Right renal pelvis (tissue), 4 donors: ENCODE measurements around the gene TOB1. TPM values are rescaled to one million over a fixed set of nuclear protein-coding genes. Genes with fewer than 3 reads are reported as not detected.
"Not testable (repeated sequence)": the region's sequence is repeated elsewhere in the genome, so short reads cannot be mapped to it uniquely, and the experiment has no call there.

Experiments
- DNase-seq, 4 donors: peaks; one replicate each; pipeline ENCODE4 v3.0.0-alpha.2; 2013; ENCODE audit warnings: low read depth in 4 of 4, low spot score in 3 of 4, missing footprints in 1 of 4
- polyA plus RNA-seq, 4 donors: library from polyadenylated mRNA; unstranded; fragments of 120-200 nt; gene quantifications; one replicate each; pipeline ENCODE4 v1.2.1, GENCODE V29; 2013; ENCODE audit not compliant: insufficient read length in 4 of 4

The TOB1 gene
- polyA plus RNA-seq, 4 donors, result 36.9 to 63.5 (median 43.3) TPM

DNA sequence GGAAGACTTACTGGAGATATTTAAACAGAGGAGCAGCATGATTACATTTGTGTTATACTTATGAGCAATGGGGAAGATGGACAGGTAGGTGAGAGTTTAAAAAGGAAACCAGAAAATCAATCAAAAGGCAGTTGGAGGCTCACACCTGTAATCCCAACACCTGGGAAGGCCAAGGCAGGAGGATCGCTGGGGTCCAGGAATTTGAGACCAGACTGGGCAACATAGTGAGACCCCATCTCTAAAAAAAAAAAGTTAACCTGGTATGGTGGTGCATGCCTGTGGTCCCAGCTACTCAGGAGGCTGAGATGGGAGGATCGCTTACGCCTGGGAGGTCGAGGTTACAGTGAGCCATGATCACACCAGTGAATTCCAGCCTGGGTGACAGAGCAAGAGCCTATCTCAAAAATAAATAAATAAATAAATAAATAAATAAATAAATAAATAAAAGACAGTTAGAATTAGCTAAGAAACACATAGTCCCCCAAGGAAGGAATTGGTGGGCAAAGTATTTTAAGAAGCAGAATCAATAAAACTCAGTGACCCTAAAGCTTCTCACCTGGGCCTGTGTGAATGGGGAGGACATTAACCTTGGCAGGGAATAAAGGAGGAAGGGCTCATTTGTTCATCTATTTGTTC is 32.3 kb upstream of the TOB1 start:
- no peak for DNase-seq

DNA sequence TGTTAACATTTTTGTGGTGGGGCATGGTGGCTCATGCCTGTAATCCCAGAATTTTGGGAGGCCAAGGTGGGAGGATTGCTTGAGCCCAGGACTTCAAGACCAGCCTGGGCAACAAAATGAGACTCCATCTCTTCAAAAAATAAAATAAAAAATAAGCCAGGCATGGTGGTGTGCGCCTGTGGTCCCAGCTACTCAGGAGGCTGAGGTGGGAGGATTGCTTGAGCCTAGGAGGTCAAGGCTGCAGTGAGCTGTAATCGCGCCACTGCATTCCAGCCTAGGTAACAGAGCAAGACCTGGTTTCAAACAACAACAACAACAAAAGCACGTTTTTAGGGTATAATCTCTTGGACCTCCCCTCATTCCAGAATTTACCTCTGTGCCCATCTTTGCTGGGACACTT is 28.4 kb upstream of the TOB1 start:
- DNase-seq, result not testable (repeated sequence)

DNA sequence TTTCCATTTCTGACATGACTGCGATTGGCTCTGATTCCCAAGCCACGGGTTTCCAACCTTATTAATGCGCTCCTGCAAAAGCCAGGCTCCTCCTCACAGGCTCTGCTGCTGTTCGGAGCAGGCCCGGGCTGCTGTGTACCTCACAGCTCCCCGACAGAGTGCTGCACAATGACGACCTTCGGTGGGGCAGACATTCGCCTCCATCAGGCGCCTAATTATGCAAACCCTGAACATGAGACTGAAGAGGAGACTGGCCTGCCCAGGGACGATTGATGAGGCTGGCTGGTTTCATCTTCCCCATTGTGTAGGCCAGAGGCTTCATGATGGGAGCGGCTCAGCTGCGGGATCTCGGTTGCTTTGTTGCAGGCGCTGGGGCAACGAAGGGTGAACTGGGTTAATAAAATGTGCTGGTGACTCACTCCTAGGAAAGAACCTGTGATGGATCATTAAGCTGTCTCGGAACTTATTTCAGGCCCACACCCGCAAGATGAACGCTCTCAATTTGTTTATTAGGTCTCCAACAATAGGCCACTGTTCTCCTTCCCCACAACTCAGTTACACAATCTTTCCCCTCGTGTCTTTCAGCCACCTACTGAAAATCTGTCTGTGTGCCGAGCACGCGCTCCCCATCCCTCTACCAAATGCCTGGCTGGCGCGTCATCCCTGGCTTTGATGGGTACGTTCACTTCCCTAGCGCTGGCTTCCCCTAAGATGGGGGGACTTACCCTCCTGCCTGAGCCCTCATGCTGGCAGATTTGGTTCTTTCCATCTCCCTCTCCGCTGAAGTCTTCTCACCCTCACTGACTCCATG is 27.2 kb upstream of the TOB1 start:
- DNase-seq, result no peak

DNA sequence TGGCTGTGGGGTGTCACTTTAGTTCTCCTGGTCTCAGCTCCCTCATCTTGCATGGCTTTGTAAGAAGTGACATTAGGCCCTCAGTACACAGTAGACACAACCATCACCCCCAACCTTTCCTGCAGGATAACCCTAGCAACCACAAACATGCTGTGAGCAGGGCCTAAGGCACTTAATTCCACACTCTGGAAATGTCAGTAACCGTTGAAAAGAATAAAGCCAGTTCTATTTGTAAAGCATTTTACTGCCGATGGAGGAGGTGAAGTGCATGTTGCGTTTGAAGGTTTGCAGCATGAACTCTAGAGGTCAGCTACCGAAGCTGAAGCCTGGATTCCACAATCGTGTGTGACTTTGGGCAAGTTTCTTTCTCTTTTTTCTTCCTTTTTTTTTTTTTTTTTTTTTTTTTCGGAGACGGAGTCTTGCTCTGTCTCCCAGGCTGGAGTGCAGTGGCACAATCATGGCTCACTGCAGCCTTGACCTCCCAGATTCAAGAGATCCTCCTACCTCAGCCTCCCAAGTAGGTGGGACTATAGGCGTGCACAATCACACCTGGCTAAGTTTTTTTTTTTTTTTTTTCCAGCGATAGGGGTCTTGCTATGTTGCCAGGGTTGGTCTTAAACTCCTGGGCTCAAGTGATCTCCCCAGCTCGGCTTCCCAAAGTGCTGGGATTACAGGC is 26.1 kb upstream of the TOB1 start:
- no peak for DNase-seq

DNA sequence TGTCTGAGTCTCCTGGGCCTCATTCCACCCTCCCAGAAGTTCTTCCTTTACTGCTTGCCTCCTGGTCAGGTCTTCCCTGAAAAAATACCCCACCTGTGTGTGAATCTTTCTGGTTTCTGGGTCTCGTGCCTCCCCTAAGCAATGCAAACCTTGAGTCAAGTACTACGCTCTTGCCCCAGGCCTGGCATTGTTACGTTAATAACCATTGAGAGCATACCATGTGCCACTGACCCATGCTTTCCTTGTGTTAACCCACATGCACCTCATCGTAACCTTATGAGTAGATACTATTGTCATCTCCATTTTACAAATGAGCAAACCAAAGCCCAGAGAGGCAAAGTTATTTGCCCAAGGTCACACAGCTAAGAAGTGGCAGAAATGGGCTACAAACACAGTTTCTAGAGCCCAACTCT is 25.4 kb upstream of the TOB1 start:
- no peak for DNase-seq

DNA sequence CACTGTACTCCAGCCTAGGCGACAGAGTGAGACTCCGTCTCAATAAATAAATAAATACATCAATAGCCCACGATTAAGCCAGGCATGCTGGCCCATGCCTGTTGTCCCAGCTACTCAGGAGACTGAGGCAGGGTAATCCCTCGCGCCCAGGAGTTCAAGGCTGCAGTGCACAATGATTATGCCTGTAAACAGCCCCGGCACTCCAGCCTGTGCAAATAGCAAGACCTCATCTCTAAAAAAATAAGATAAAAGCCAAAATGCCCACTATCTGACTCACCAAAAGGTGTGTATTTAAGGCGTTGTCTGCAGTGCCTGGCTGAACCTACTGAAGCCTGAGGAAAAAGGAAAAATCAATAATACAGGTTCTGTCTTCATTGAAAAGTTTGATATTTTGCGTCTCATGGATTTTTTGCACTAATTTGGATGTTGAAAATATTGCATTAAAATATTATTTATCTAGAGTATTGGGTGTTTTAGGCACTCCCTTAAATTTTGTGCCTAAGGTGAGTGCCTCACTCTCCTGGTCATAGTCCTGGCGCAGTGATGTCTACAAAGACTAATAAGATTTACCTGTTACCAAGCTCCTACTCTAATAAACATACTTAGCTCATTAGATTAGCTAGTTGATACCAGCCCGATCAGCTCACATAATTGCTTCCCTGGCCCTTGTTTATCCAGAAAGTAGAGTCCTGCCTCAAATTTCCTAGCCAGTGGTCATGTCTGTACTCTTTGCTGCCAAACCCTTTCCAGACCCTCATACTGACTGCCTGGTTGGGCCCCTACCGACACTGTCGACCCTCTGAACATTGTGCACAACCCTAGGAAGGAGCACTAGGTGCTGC is 24.7 kb upstream of the TOB1 start:
- DNase-seq, result no peak

DNA sequence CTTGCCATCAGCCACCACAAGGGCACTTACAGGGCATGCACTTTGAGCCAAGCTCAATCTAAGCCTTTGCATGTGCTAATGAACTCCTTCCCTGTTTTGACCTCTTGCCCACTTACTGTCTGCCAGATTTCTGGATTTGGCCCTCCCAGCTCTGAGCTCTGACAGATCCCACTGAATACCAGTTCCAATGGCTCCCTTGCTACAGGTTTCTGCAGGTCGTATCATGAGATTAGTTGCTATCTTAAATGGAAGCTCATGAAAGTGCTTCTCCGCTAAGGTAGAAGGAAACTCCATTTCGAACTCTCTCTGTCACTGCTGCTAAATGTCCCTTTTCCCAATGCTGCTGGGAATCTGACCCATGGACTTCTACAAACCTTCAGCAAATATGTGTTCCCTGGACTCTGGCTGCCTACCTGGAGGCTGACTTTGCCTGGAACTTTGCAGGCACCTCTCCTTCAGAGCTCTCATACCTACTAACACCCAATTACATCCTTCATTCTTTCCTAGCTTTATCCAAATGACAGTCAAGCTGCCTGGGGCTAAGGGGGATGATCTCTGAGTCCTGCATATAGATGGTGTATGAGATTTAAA is 23.5 kb upstream of the TOB1 start:
- DNase-seq, result no peak

DNA sequence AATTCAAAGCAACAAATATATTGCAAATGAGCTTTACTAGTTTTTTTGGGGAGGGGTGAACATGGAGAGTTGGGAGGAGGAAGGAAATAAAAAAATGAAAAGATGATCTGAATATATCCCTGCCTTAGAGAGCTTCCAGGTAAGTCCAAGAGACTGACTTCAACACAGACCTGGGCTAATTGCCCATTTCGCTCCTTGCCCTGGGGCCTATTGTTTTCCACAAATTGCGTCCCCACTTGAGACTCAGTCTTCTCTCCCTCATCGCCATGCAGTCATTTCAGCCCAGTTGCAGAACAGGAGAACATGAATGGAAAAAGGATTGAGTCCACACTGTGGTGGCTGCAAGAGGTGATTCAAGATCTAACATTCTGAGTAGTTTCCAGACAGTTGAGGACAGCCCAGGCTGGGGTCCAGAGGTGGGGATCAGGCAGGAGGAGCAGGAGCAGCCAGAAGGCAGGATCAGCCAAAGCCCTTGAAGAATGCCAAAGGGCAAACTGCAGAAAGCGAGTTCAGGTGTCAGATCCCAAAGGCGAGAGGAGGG is 21.6 kb upstream of the TOB1 start:
- no peak for DNase-seq

DNA sequence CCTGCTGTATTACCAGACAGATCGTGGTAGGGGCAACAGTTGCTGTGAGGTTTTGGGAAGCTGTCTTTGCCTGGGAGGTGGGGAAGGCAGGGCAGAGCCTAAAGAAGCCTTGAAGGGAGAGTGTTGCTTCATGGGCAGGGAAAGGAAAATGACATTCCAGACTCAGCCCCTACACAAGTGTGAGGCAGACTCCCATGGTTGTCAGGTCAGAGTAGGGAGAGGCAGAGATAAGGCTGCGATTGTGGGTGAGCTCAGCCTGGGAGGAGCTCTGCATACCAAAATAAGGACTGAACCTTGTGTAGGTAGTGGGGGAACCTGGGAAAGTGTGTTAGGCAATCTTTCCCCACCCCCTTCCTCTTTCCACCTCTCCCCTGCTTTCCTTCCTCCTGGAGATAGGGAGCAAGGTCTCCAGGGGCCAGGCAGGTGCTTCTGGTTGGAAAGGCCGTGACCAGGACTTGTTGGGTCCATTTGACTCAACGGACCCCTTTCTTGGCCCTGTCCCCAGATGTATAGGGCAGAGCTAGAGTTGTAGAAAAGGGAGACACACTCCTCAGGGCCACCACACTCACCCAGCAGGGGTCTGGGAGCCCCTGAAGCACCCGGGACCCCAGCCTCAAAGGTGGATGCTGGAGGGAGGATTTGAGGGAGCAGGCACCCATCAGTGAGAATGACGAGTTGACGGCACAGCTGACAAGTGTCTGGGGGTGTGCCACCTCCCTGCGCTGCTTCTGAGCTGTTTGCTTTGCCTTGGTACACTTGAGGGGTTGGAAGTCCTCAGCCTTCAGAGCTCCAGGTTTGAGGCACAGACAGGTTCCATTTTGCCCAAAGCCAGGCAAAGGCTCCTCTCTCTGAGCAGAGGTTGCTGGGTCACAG is 18.5 kb upstream of the TOB1 start:
- DNase-seq, result no peak

DNA sequence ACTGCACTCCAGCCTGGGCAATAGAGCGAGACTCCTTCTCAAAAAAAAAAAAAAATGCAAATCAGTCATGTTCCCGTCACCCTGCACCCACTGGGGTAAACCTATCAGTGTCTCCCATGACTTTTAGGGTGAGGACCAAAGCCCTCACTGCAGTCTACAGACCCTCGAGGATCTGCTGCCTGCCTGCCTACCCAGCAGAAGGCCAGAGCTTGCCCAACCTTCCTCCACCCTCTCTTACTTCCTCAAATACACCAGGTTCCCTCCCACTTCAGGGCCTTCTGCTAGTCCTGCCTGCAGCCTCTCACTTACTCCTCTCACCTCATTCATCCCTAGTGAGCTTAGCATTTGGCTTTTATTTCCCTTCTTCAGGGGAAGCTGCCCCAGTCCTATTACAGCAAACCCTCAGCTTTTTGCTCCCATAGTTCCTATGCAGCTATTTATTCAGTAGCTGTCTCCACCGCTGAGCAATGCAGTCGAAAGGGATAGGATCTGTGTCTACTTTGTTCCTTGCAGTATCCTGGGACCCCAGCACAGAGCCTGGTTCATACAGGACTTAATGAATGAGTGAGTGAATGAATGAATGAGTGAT is 17.8 kb upstream of the TOB1 start:
- DNase-seq, result no peak

DNA sequence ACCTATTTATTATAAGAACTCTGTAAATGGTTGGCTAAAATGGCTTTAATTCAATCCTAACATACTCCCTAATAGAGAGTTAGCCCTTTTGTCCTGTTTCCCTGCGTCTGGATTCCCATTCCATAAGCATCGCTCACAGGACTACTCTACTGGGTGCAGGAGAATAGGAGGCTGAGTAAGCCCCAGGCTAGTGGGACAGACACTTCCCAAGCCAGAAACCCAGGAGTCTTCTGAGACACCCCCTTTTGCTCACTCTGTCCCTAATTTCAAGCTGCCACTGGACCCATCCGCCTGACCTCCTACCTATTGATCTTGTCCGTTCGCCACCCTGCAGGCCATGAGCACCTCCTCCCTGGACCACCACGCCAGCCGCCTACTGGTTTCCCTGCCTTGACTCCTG is 16.7 kb upstream of the TOB1 start:
- no peak for DNase-seq

DNA sequence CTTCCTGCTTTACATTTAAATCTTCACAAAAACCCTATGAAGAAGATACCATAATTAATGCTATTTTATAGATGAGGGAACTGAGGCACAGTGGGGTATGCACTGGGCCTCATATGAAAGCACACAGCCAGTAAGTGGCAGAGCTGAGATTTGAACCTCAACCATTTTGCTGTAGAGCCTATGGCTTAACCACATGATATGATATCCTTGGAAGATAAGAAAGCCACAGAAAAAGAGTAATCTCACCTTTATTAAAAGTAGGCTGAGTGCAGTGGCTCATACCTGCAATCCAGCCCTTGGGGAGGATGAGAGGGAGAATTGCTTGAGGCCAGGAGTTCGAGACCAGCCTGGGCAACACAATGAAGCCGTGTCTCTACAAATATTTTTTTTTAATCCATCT is 15.0 kb upstream of the TOB1 start:
- DNase-seq, result no peak

DNA sequence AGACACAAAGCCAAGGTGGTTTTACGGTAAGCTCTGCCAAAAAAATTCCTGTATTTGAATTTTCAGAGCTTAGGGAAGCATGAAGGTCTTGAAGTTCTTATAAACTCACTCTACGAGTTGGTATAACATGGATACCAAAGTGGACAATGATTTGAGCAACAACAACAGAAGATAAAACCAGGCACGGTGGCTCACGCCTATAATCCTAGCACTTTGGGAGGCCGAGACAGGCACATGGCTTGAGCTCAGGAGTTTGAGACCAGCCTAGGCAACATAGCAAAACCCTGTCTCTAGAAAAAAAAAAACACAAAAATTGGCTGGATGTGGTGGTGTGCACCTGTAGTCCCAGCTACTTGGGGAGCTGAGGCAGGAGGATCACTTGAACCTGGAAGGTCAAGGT is 12.9 kb upstream of the TOB1 start:
- DNase-seq, result no peak

DNA sequence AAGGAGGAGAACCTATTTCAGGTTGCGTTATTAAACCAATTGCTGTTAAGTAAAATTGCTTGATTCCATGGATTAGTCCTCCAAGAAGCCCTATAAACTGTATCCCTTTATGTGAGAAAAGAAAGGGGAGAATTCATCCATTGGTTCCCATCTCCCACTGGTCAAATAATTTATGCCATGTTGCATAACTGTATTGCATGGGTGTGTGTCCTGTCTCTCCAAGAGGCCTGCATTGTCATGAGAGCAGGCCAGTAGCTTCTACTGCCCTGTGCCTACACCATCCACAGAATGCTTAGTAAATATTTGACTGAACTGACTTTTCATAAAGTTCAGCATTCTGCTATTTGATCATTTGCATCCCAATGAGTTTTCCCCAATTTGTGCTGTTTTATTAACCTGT is 11.7 kb upstream of the TOB1 start:
- no peak for DNase-seq

DNA sequence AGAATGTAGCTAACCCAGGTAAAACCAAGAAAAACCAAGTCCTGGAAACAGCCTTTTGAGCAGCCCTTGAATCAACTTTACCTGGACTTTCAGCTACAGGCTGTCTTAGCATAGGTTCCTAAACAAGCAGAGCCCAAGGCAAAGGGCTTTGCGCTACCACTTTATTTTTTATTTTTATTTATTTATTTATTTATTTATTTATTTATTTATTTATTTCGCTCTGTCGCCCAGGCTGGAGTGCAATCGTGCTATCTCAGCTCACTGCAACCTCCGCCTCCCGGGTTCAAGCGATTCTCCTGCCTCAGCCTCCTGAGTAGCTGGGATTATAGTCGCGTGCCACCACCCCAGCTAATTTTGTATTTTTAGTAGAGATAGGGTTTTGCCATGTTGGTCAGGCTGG is 10.9 kb upstream of the TOB1 start:
- DNase-seq, result not testable (repeated sequence)

DNA sequence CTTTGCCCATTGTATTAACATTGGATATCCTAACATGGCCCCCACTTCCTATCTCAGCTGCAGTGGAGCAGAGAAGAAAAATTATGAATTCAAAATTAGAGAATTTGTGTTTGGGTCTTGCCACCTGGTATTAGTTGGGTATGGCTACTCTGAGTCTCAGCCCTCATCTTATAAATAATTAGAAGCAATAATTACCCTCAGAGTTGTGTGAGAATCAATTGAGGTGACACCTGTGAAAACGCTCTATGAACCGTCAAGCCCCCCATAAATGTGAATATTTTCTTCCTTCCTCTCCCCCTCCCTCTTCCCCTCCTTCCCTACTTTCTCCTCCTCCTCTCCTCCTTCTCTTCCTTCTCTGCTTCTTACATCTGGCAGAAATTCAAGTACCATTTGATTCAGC is 8.9 kb upstream of the TOB1 start:
- DNase-seq, result no peak

DNA sequence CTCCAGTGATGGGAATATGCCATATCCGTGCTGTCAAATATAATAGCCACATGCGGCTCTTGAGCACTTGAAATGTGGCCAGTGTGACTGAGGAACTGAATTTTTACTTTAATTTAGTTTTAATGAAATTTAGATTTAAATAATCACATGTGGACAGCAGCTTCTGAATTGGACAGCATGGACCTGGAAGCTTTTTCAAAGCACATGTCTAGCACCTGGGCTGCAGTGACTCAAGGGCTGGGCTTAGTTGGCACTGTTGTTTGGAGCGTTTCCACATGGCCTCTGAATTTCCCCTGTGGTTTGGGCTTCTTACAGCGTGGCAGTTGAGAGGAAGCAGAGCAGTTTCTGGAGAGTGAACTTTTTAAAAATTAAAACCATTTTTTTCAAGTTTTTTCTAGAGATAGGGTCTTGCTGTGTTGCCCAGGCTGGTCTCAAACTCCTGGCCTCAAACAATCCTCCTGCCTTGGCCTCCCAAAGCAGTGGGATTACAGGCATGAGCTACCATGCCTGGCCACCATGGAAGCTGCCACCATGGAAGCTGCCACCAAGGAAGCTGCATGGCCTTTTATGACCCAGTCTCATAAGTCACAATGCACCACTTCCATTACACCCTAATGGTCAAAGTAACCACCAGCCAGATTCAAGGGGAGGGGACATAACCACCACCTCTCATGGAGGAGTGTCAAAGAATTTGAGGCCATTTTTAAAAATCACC is 6.7 kb upstream of the TOB1 start:
- no peak for DNase-seq

DNA sequence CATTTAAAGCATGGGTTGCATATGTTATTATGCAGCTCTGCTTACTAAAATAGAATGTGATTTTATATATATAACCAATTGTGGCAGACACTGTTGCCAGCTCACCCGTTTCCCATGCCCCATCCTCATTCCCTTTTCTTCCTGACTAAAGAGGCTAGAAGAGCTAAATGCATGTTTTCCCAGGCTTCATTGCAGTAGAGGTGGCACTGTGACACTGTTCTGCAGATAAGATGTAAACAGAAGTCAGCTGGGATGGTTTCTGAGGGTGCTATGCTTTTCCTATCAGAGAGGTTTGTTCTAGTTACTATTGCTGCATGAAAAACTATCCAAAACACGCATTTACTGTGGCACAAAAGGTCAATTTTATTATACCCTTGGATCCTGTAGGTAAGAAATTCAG is 5.7 kb upstream of the TOB1 start:
- DNase-seq, result no peak
